GM12801 (cell line): ENCODE measurements around the gene CS.

ENCODE experiments used
- CTCF ChIP-seq: IDR thresholded peaks from one replicate; pipeline ENCODE4 v1.5.1; 2011; ENCODE audit warnings: control low read depth; ENCODE audit not compliant: insufficient read length; ENCODE audit errors: extremely low read depth

Gene CS

GRCh38 chr12:56253091-56253490 is 47.0 kb downstream of the CS start:
- TF ChIP-seq CTCF, result no peak

GRCh38 chr12:56252649-56253048 is 47.5 kb downstream of the CS start:
- no peak for TF ChIP-seq CTCF

- TF ChIP-seq CTCF, result no peak
These were observed 51.4 kb downstream of the CS start for GRCh38 chr12:56248711-56249110.

GRCh38 chr12:56247923-56248322 is 52.2 kb downstream of the CS start:
- no peak for TF ChIP-seq CTCF

- no peak for TF ChIP-seq CTCF
These were observed 55.6 kb downstream of the CS start for GRCh38 chr12:56244494-56244893.

- TF ChIP-seq CTCF, result no peak
These were observed 56.4 kb downstream of the CS start for GRCh38 chr12:56243731-56244181.

GRCh38 chr12:56242986-56243385 is 57.1 kb downstream of the CS start:
- TF ChIP-seq CTCF, result no peak
